ACHN (cell line): ENCODE measurements around the gene SRRD.

ENCODE experiments used
- DNase-seq: peaks from one replicate; pipeline ENCODE4 v3.0.0-alpha.2; 2015
- in situ Hi-C: cut with HindIII; loops from 2 replicates; pipeline ENCODE4 v1.10.0; 2017; ENCODE audit warnings: low sequenced_read_pairs, low pct_ligation_motif_present, low pct_unique_long_range_greater_than_20kb

The SRRD gene

GRCh38 chr22:26536056-26536761 is 52.5 kb downstream of the SRRD start:
- in situ Hi-C loops, result no loop called here
- peak; percentile 25 for DNase-seq

GRCh38 chr22:26536762-26537134 is 53.1 kb downstream of the SRRD start:
- no peak for DNase-seq
- in situ Hi-C loops, result no loop called here

- no peak for DNase-seq
- in situ Hi-C loops, result no loop called here
These were observed 56.4 kb downstream of the SRRD start for GRCh38 chr22:26540119-26540518.

- in situ Hi-C loops, result no loop called here
- no peak for DNase-seq
These were observed 57.6 kb downstream of the SRRD start for GRCh38 chr22:26541167-26541819.

- in situ Hi-C loops, result no loop called here
- no peak for DNase-seq
These were observed 59.2 kb downstream of the SRRD start for GRCh38 chr22:26542831-26543230.
